Nucleus accumbens (tissue), 56 donors: Measurements from ENCODE around the gene PRR35.

Experiments used
- DNase-seq, 56 donors: peaks; one replicate each; lab custom pipeline; 2025; lab: John Stamatoyannopoulos, UW

Gene PRR35

GRCh38 chr16:576823-577201 lies 16.6 kb downstream of the PRR35 start:
- no peak for DNase-seq

GRCh38 chr16:577796-578195 lies 17.6 kb downstream of the PRR35 start:
- no peak for DNase-seq

- DNase-seq, result no peak
Observed at GRCh38 chr16:578232-578869, 18.2 kb downstream of the PRR35 start.

- peak in 25 of 56 donors; percentile 7 to 61 (median 23) for DNase-seq
Observed at GRCh38 chr16:578870-579405, 18.7 kb downstream of the PRR35 start.

- DNase-seq, result no peak
Observed at GRCh38 chr16:580141-580945, 20.1 kb downstream of the PRR35 start.

- DNase-seq, result no peak
Observed at GRCh38 chr16:580946-581498, 20.8 kb downstream of the PRR35 start.

- no peak for DNase-seq
Observed at GRCh38 chr16:582218-582613, 22.0 kb downstream of the PRR35 start.

GRCh38 chr16:582614-583331 lies 22.6 kb downstream of the PRR35 start:
- DNase-seq, result no peak

GRCh38 chr16:583470-583814 lies 23.2 kb downstream of the PRR35 start:
- no peak for DNase-seq

GRCh38 chr16:583815-584591 lies 23.8 kb downstream of the PRR35 start:
- DNase-seq, result peak in 14 of 56 donors; percentile 10 to 53 (median 28)

GRCh38 chr16:585351-585750 lies 25.2 kb downstream of the PRR35 start:
- DNase-seq, result no peak

GRCh38 chr16:586047-586644 lies 26.0 kb downstream of the PRR35 start:
- DNase-seq, result no peak

GRCh38 chr16:586645-587590 lies 26.7 kb downstream of the PRR35 start:
- peak in 8 of 56 donors; percentile 22 to 37 (median 32) for DNase-seq

- peak in 9 of 56 donors; percentile 26 to 58 (median 46) for DNase-seq
Observed at GRCh38 chr16:588639-588888, 28.4 kb downstream of the PRR35 start.

- peak; percentile 92 to 100 (median 98) for DNase-seq
Observed at GRCh38 chr16:588889-589657, 28.9 kb downstream of the PRR35 start.

GRCh38 chr16:589658-590187 lies 29.5 kb downstream of the PRR35 start, which contains the start of gene RAB40C:
Gene RAB40C (plus strand): TSS chr16:590066. CDS start chr16:590292, 226 bp downstream.
- DNase-seq, result peak; percentile 94 to 100 (median 99)

GRCh38 chr16:590188-590814 lies 30.1 kb downstream of the PRR35 start:
- DNase-seq, result peak in 2 of 56 donors; percentile 34 to 45
